ENCODE measurements around the gene DAPK3.
A peak's percentile ranks its signal among the peaks of the same experiment; 100 is the strongest.
"Not testable (repeated sequence)": the region's sequence is repeated elsewhere in the genome, so short reads cannot be mapped to it uniquely, and the experiment has no call there.

The DAPK3 gene

DNA sequence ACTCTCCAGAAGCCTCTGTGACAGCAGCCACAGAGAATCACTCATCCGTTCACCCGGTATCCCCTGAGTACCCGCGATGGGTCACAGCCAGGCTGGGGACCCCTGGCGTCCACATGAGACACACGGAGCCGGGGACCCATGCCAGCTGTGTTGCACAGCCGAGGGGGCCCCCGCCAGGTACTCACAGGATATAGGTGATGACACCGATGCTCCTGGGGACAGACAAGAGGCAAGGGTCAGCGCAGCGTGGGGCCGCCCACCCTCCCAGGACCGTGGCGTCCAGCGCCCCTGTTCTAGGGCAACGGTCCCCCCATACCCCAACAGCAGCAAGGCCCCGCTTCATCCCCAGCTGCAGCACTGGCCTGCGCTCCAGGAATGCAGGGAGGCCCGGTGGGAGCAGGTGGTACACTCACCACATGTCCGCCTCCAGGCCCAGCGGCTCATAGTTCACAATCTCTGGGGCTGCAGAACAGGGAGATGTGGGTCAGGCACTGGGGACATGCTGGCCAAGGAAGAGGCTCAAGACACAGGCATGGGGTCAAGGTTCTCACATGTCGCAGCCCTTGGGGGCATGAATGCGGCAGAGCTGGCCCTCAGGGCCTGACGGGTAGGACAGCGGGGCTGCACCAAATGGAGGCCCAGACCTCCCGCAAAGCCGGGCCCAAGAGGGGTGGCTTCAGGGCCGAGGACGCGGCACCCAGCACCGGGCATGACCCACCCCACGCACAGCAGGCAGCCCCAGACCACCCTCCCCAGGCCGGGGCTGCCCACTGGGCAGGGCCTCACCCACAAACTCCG lies 7.2 kb downstream of the DAPK3 start:
- WGBS, 2 experiments (ENCODE audit: insufficient coverage in 2 of 2), result 97 to 99% methylated on average over 31 to 32 of the region's 35 CpGs
- Histone ChIP-seq H3K4me1 (ENCODE audit: control insufficient read depth, insufficient read depth, low read length, poor library complexity, severe bottlenecking) (peaks cover 26% of the 10 kb centered on the region), H3K36me3 (ENCODE audit: control insufficient read depth, insufficient read depth, low read length) (peaks cover 88% of the 10 kb centered on the region), H3K4me3 (ENCODE audit: extremely low read depth, insufficient read depth, low read length, poor library complexity, severe bottlenecking) (no peak overlapping the region), H3K27ac (ENCODE audit: low read depth, low read length, severe bottlenecking) (no peak overlapping the region), H3K9me3 (ENCODE audit: control insufficient read depth, low read length) (no peaks in the 10 kb centered on the region)

DNA sequence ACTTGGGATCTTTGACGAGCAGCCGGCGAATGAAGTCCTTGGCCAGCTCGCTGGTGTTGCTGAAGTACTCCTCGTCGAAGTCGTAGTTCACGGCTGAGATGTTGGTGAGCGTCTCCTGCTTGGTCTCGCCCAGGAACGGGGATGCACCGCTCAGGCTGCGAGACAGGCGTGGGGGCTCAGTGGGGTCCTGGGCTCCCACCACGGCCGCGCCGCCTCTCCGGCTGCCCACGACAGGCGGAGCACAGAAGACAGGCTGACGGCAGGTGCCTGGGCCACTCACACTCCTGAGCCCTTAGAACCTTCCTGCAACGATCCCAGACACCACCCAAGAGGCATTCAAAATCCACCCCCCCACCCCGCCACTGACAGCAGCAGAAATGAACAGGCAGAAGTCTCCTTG lies 9.9 kb downstream of the DAPK3 start:
- WGBS, 2 experiments (ENCODE audit: insufficient coverage in 2 of 2), result 97 to 98% methylated on average over 15 to 24 of the region's 24 CpGs
- Histone ChIP-seq H3K9me3 (ENCODE audit: control insufficient read depth, low read length) (no peaks in the 10 kb centered on the region), H3K36me3 (ENCODE audit: control insufficient read depth, insufficient read depth, low read length) (peaks cover 89% of the 10 kb centered on the region), H3K4me1 (ENCODE audit: control insufficient read depth, insufficient read depth, low read length, poor library complexity, severe bottlenecking) (peaks cover 5% of the 10 kb centered on the region), H3K27ac (ENCODE audit: low read depth, low read length, severe bottlenecking) (no peak overlapping the region), H3K4me3 (ENCODE audit: extremely low read depth, insufficient read depth, low read length, poor library complexity, severe bottlenecking) (no peak overlapping the region)

DNA sequence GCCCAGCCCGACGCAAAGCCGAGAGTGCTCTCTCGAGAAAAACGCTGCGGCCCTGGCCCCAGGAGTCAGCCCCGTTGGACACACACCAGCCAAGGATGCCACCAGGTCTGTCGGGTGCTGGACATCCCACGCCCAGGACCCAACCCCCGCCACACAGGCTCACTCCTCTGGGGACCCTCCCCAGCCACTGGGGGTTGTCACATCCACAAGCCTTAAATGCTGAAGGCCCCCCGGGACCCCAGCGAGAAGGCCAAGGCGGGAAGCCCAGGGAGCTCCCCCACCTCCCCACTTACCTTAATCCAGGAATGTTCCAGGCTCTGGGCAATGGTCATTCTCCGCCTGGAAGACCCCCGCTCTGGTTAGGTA lies 11.2 kb downstream of the DAPK3 start:
- no peaks in the 10 kb centered on the region for H3K9me3 ChIP-seq (ENCODE audit: control insufficient read depth, low read length)
- H3K36me3 ChIP-seq (ENCODE audit: control insufficient read depth, insufficient read depth, low read length), result peaks cover 80% of the 10 kb centered on the region
- 97 to 99% methylated on average over 9 to 10 of the region's 15 CpGs for WGBS, 2 experiments (ENCODE audit: insufficient coverage in 2 of 2)
- H3K27ac ChIP-seq (ENCODE audit: low read depth, low read length, severe bottlenecking), result no peak overlapping the region
- H3K4me1 ChIP-seq (ENCODE audit: control insufficient read depth, insufficient read depth, low read length, poor library complexity, severe bottlenecking), result no peaks in the 10 kb centered on the region
- no peak overlapping the region for H3K4me3 ChIP-seq (ENCODE audit: extremely low read depth, insufficient read depth, low read length, poor library complexity, severe bottlenecking)

DNA sequence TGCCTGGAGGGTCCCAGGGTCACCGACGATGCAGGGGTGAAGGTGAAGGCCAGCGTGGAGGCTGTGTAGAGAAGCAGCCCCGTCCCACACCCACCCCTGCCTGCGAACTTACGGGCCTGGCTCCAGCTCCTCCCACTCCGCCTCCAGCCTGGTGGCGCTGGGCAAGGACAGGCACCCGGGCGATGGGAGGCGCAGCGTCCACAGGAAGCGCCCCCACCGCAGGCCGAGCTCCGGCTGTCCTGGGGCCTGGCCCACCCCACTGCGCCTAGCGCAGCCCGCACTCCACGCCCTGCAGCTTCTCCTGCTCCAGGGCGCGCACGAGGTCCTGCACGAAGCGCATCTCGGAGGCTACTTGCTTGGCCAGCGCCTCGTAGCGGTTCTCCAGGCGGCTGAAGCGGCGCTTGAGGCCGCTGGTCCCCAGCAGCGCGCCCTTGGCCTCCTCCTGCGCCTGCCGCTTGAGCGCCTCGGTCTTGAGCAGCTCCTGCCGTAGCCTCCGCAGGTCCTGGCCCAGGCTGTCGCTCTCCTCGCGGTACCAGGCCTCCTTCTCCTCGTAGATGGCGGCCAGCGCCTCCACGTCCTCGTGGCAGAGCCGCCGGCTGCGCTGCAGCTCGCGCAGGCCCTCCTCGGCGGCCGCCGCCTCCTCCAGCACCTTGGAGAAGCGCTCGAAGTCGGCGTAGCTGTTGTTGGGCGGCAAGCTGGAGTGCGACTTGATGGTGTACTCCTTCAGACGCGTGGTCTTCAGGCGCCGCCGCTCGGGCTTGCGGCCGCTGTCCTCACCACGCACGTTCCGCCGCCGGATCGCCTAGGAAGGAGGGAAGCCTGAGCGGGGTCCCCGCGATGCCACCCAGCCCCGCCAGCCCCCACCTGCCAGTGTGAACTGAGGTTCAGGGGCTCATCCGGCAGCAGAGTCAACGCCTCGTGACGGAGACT lies 11.8 kb downstream of the DAPK3 start:
- H3K27ac ChIP-seq (ENCODE audit: low read depth, low read length, severe bottlenecking), result no peak overlapping the region
- H3K36me3 ChIP-seq (ENCODE audit: control insufficient read depth, insufficient read depth, low read length), result peaks cover 77% of the 10 kb centered on the region
- no peaks in the 10 kb centered on the region for H3K4me1 ChIP-seq (ENCODE audit: control insufficient read depth, insufficient read depth, low read length, poor library complexity, severe bottlenecking)
- no peaks in the 10 kb centered on the region for H3K9me3 ChIP-seq (ENCODE audit: control insufficient read depth, low read length)
- H3K4me3 ChIP-seq (ENCODE audit: extremely low read depth, insufficient read depth, low read length, poor library complexity, severe bottlenecking), result no peak overlapping the region
- WGBS, 2 experiments (ENCODE audit: insufficient coverage in 2 of 2), result 97 to 98% methylated on average over 71 to 85 of the region's 86 CpGs

DNA sequence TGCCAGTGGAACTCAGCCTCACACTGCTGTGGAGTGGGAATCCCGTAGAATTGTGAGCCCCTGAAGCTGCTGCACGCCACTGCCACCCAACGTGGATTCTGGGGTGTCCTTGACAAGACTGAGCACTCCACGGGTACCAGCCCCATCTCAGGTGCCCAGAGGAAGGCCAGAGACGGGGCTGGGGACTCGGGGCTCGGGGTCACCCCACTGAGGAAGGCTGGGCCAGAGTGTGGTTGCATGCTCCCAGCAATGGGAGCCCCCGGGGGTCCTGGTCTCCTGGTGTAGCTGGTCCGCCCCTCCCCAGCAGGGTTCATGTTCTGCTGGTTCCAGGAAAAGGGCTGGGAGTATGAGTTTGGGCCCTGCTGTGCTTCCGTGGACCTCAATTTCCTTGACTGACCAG lies 15.2 kb downstream of the DAPK3 start:
- H3K9me3 ChIP-seq (ENCODE audit: control insufficient read depth, low read length), result no peaks in the 10 kb centered on the region
- H3K4me1 ChIP-seq (ENCODE audit: control insufficient read depth, insufficient read depth, low read length, poor library complexity, severe bottlenecking), result peaks cover 6% of the 10 kb centered on the region
- no peak overlapping the region for H3K4me3 ChIP-seq (ENCODE audit: extremely low read depth, insufficient read depth, low read length, poor library complexity, severe bottlenecking)
- 96 to 98% methylated on average over 8 of the region's 10 CpGs for WGBS, 2 experiments (ENCODE audit: insufficient coverage in 2 of 2)
- H3K36me3 ChIP-seq (ENCODE audit: control insufficient read depth, insufficient read depth, low read length), result peaks cover 45% of the 10 kb centered on the region
- no peak overlapping the region for H3K27ac ChIP-seq (ENCODE audit: low read depth, low read length, severe bottlenecking)

DNA sequence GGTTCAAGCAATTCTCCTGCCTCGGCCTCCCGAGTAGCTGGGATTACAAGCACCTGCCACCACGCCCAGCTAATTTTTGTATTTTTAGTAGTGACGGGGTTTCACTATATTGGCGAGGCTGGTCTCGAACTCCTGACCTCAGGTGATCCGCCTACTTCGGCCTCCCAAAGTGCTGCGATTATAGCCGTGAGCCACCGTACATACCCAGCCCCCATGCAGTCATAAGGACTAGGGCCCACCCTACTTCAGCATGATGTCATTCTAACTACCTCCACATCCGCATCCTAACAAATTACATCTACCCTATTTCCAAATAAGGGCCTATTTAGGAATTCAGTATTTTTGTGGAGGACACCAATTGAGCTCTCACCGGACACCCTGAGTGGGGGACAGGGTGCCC lies 15.6 kb downstream of the DAPK3 start:
- H3K4me3 ChIP-seq (ENCODE audit: extremely low read depth, insufficient read depth, low read length, poor library complexity, severe bottlenecking); H3K27ac ChIP-seq (ENCODE audit: low read depth, low read length, severe bottlenecking); H3K4me1 ChIP-seq (ENCODE audit: control insufficient read depth, insufficient read depth, low read length, poor library complexity, severe bottlenecking); H3K9me3 ChIP-seq (ENCODE audit: control insufficient read depth, low read length): not testable (repeated sequence)
- H3K36me3 ChIP-seq (ENCODE audit: control insufficient read depth, insufficient read depth, low read length), result peaks cover 42% of the 10 kb centered on the region
- 96 to 97% methylated on average over 10 of the region's 13 CpGs for WGBS, 2 experiments (ENCODE audit: insufficient coverage in 2 of 2)

DNA sequence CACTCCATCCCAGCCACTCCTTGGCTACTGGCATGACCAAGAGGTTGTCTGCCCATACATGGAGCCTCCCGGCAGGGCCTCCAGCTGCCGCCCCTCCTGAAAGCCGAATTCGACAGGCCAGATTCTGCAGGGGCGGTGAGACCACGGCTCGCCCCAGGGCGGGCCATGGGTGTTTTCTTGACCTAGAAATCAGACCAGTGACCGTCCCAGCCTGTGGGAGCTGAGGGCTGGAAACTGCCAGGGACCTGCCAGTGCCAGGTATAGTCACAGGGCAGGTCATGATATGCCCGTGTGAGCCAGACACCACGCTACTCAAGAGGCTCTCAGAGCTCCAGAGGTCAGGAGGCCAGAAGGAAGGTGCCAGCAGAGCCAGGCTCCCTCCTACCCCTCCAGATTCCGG lies 16.8 kb downstream of the DAPK3 start:
- WGBS, 2 experiments (ENCODE audit: insufficient coverage in 2 of 2), result 93 to 97% methylated on average over 10 to 12 of the region's 12 CpGs

DNA sequence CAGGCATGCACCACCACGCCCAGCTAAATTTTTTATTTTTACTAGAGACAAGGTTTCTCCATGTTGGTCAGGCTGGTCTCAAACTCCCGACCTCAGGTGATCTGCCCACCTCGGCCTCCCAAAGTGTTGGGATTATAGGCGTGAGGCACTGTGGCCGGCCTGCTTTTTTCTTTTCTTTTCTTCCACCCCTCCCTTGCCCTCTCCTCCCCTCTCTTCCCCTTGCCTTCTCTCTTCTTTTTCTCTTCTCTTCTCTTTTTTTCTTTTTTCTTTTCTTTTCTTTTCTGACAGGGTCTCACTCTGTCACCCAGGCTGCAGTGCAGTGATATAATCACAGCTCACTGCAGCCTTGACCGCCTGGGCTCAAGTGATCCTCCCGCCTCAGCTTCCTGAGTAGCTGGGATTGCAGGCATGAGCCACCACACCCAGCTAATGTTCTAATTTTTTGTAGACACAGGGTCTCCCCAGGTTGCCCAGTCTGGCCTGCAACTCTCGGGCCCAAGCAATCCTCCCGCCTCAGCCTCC lies 18.1 kb downstream of the DAPK3 start:
- H3K4me1 ChIP-seq (ENCODE audit: control insufficient read depth, insufficient read depth, low read length, poor library complexity, severe bottlenecking); H3K4me3 ChIP-seq (ENCODE audit: extremely low read depth, insufficient read depth, low read length, poor library complexity, severe bottlenecking); H3K9me3 ChIP-seq (ENCODE audit: control insufficient read depth, low read length): not testable (repeated sequence)
- WGBS, 2 experiments (ENCODE audit: insufficient coverage in 2 of 2), result 88 to 95% methylated on average over 9 of the region's 9 CpGs
- Histone ChIP-seq H3K36me3 (ENCODE audit: control insufficient read depth, insufficient read depth, low read length) (peaks cover 18% of the 10 kb centered on the region), H3K27ac (ENCODE audit: low read depth, low read length, severe bottlenecking) (peak overlapping the region; percentile 59)

More for the DNA sequence above, 16.8 kb downstream of the DAPK3 start:
- H3K4me3 ChIP-seq (ENCODE audit: extremely low read depth, insufficient read depth, low read length, poor library complexity, severe bottlenecking), result no peak overlapping the region
- H3K36me3 ChIP-seq (ENCODE audit: control insufficient read depth, insufficient read depth, low read length), result peaks cover 31% of the 10 kb centered on the region
- no peak overlapping the region for H3K27ac ChIP-seq (ENCODE audit: low read depth, low read length, severe bottlenecking)
- no peaks in the 10 kb centered on the region for H3K9me3 ChIP-seq (ENCODE audit: control insufficient read depth, low read length)
- H3K4me1 ChIP-seq (ENCODE audit: control insufficient read depth, insufficient read depth, low read length, poor library complexity, severe bottlenecking), result peaks cover 6% of the 10 kb centered on the region

DNA sequence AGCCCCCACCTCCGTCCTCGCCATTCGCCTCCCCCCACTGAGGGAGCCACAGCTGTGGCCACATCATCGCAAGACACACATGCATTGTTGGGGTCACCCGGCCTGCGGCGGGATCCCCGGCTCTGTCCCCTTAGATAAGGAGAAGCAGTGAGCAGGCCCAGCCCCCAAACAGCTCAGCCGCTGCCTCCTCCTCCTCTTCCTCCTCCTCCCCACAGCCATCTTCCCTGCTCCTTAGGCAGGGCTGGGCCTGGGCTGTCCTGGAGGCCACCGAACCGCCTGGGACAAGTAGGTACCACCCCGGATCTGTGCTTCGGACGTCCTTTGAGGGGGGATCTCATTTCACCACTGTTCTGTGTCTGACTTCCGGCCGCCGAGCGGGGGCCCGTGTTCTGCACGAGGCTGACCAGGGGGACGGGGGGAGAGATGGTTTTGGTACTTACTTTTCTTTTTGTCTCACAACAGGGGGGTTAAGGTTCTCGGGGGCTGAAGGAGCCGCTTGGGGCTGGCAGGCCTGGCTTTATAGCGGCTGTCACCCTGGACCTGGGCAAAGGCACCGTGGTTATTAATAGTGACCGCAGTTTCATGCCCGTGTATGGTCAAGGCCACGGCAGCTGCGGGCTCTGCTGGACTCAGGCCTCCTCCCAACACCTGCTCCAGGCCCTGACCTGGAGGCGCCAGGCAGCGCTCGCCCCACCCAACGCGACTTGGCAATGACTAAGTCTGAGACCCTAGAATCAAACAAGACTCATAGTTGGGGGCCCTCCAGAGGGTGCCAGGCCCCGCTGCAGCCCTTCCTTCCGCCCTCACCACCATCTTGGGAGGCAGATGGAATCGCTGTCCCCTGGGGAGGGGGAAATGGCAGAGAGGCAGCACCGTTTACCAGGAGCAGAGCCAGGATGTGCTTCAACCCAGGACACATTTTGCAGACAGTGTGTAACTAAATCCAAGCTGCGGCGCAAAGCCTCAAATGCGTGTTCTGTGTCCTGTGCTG lies 19.7 kb downstream of the DAPK3 start:
- H3K9me3 ChIP-seq (ENCODE audit: control insufficient read depth, low read length), result no peaks in the 10 kb centered on the region
- WGBS, 2 experiments (ENCODE audit: insufficient coverage in 2 of 2), result 85 to 91% methylated on average over 19 to 30 of the region's 41 CpGs
- no peak overlapping the region for H3K4me3 ChIP-seq (ENCODE audit: extremely low read depth, insufficient read depth, low read length, poor library complexity, severe bottlenecking)
- H3K27ac ChIP-seq (ENCODE audit: low read depth, low read length, severe bottlenecking), result no peak overlapping the region
- H3K36me3 ChIP-seq (ENCODE audit: control insufficient read depth, insufficient read depth, low read length), result peaks cover 5% of the 10 kb centered on the region
- H3K4me1 ChIP-seq (ENCODE audit: control insufficient read depth, insufficient read depth, low read length, poor library complexity, severe bottlenecking), result peaks cover 6% of the 10 kb centered on the region
